GM21576 (cell line): Measurements from ENCODE around the gene ESR2.
"Not testable (repeated sequence)": the region's sequence is repeated elsewhere in the genome, so short reads cannot be mapped to it uniquely, and the experiment has no call there.

Experiments
- ATAC-seq: cut with Tn5 transposase; IDR thresholded peaks from one replicate; pipeline ENCODE4 v1.9.1; 2021; ENCODE audit warnings: mild to moderate bottlenecking, moderate library complexity; ENCODE audit not compliant: unreplicated experiment

ESR2 gene

GRCh38 chr14:64293976-64294671 lies at the start of gene ESR2:
Gene ESR2, minus strand, starts transcription at chr14:64294371. Its CDS starts 11,386 bp downstream, at chr14:64282985.
- peak; percentile 45 for ATAC-seq

DNA sequence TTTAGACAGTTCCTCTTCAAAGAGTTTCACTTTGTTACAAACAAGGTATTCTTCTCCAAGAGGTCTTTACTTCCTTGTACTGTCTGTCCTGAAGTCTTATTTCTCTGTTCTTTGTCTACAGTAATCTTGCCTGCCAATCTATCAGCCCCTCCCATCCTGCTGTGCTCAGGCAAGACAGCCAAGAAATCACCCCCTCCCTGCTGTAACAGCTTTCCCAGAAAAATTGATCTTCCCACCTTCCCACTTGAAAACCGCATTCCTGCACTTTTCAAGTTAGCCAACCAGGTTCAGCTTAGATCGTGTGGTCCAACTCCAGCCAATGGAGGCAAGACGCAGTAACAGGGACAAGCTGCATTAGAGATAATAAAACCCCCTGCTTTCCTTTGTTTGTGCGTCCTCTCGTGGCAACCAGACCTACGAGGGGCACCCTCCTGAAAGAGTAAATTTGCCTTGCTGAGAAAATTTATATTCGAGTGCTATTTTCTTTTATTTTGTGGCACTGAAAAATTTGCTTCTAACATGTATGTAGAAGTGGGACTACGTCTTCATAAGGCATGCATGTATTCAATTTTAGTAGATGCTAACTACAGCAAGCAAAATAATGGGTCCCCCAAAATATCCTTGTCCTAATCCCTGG lies 46.5 kb upstream of the ESR2 start:
- ATAC-seq: no peak

DNA sequence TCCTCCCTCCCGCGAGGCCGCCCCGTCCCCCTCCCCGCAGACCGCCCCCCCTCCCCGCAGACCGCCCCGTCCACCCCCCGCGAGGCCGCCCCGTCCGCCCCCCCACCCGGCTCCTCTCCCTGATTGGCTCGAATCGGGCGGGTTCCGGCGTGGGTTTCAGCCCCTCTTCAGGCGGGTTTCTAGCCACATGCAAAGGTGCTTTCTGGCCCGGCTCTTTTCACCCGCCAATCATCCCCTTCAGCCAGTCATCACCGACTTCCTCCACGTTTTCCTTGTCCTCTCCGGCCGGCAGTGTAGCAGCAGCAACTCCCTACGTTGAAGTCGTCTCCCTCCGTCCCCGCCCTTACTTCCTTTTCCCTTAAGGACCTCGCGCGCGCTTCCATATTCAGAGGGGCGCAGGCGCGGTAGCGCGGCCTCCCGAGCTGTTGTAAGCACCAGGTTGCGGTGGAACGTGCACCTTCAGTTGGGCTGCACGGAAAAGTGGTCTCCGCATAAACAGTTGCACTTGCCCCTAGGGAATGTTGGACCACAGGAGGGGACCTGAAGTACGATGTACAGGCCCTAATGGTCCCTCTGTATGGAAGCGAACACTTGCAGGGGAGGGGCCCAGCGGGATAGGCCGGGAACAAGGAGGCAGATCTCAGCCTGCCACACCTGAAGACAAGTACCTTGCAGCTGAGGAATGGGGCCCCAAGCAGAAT lies 44.6 kb upstream of the ESR2 start:
- peak; percentile 86 for ATAC-seq

GRCh38 chr14:64337888-64338615 lies 43.9 kb upstream of the ESR2 start:
- ATAC-seq: peak; percentile 52

DNA sequence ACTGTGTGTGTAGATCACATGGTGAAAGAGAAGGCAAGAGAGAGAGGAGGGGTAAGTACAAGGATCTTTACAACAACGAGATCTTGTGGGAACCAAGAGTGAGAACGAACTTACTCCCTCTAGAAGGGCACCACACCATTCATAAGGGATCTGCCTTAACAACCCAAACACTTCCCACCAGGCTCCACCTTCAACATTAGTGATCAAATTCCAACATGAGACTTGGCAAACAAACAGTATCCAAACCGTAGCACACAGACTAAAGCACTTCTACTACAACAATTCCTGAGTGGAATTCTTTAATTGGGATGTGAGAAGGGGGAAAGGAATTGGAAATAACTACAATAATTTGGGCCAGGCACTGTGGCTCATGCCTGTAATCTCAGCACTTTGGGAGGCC lies 35.0 kb upstream of the ESR2 start:
- no peak for ATAC-seq

GRCh38 chr14:64326502-64326901 lies 32.3 kb upstream of the ESR2 start:
- no peak for ATAC-seq

DNA sequence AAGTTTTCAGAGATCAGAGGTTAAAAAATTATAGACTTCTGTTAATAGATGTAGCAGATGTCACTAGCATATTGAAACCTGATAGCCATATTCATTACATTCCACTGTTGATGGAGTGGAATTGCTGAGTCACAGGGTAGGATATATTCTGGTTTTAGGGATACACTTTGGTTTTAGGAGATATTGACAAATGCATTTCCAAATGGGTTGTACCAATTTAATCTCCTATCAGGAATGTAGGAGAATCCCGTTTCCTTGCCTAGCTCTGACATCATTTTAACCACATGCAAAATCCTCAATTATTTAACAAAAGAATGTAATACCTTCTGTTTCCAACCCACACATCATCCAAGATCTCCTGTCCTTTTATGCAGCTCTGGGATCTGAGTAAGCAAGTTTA lies 30.7 kb upstream of the ESR2 start:
- no peak for ATAC-seq

DNA sequence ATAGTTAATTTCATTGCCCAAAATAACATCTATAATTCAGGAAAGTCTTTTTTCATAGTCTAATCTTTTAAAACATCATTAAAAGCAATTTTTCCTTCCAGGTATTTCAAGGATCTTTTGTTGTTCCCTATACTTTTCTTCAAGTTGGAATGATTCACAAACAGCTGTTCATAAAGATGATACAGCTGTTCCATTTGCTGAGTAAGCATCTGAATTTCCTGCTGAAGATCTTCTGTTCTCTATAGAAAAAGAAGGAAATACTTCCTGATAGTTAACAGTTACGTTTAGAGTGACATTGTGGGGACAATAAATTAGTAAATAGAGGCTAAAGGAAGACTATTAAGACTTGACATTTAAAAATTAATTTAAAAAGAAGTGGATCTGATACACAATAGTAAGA lies 30.3 kb upstream of the ESR2 start:
- no peak for ATAC-seq

DNA sequence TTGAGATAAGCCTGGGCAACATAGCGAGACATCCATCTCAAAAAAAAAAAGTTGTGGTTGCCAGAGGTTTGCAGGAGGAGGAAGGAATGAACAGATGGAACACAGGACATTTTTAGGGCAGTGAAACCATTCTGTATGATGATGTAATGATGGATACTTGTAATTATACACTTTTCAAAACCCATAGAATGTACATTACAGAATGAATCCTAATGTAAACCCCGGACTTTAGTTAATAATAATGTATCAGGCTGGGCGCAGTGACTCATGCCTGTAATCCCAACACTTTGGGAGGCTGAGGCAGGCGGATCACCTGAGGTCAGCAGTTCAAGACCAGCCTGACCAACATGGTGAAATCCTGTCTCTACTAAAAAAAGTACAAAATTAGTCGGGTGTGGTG lies 26.2 kb upstream of the ESR2 start:
- not testable (repeated sequence) for ATAC-seq

- ATAC-seq: not testable (repeated sequence)
Observed at GRCh38 chr14:64318695-64319094, 24.5 kb upstream of the ESR2 start.

GRCh38 chr14:64303471-64303917 lies 9.3 kb upstream of the ESR2 start:
- no peak for ATAC-seq

DNA sequence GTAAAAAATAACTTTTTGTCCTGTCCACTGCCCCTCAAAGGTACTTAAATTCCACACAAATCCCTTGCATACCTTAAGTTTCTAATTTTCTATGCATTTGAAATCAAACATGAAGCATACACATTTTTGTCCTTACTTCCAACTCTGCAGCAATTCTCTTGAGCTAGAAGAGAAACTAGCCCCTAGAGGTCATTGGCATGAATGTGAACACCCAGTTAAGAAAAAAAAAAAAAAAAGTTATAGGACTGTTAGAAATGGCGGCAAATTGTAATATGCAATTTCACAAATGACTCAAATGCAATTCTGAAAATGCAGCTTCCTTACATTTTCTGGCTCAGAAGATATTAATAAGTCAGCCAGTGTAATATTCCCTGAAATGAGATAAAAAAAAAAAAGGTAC lies 4.6 kb upstream of the ESR2 start:
- no peak for ATAC-seq

DNA sequence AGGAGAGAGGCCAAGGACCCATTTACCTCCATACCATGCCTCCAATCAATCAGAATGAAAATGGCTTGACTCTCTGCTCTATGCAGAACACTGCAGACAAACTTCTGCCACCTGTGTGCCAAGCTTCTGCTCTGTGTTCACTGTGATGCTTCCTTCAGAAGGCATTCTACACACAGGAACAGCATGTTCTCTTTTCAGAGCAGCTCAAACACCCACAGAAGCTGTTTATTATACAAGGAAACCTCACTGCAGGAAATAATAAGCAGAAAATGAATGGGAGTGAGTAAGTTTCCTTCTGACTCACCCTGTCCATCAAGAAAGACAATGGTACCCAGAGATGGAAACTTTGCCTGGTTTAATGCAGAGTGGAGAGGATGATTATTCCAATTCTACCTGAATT lies 2.4 kb upstream of the ESR2 start:
- ATAC-seq: no peak

DNA sequence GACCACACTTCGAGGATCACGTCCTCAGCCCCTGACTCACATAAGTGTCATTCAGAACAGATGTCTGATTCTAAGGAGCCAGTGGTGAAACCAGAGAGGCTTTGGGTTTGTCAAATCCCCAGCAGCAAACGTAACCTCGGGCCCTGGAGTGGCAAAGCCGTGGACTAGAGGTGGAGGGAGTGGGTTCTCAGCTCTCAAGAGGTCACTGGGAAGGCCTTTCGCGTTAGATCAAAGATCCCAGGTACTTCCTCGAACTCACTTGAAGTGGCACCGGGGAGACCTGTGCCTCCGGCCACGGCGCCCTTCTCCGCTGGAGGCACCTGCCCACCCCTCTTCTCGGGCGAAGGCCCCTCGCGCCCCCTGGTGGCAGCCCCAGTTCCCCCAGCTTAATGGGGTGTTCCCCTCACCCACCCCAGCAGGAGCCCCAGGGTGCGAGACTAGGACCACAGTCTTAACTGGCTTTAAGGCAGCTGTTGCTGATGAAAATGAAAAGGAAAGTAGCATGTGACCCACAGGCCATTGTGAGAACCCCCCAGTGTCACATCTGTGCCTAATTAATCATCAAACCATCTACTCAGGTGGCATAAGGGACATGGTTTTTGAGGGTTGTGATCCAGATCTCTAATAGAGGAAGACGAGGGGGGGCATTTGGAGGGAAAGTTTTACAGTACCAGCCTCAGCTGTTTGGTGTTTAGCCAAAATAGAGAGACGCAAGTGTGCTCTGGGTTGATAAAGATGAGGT lies 672 bp upstream of the ESR2 start:
- peak; percentile 65 for ATAC-seq

DNA sequence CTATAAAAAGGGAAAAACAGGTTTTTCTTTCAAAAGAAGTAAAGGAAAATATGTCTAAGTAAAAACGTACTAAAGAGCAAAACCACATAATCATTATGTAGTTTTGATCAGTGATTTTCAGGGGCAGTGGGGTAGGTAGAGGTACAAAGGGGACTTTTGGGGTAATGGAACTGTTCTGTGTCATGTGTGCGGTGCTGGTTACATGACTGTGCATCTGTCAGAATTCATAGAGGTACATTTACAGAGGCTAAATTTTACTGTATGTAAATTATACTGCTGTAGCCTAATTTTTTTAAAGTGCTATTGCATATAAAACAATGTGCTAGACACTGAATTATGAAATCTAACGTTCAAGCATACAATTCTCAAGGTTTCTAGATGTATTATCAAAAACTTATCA lies 2.0 kb downstream of the ESR2 start:
- no peak for ATAC-seq

DNA sequence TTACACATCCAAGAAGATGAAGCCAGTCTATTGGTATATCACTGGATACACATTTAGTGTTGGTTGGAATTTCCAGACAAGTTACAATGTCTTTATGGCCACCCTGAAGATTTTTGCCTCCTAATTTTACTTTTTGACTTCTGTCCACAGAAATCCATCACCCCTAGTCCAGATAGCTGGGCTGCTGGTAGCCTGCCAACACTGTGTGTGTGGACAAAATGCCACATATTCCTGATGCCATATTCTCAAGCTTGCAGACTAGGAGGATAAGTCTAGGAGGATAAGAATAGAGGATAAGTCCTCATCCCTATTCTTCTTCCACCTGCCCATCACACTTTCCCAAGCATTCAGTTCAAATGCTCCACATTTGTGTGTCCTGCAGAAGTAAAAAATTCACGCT lies 4.6 kb downstream of the ESR2 start:
- no peak for ATAC-seq

GRCh38 chr14:64281805-64282204 lies 12.4 kb downstream of the ESR2 start:
- no peak for ATAC-seq

- no peak for ATAC-seq
Observed at GRCh38 chr14:64279704-64280668, 14.2 kb downstream of the ESR2 start.

- no peak for ATAC-seq
Observed at GRCh38 chr14:64278458-64278857, 15.7 kb downstream of the ESR2 start.

GRCh38 chr14:64272019-64272418 lies 22.2 kb downstream of the ESR2 start:
- ATAC-seq: no peak
